CD4-positive, alpha-beta T cell treated with Interleukin-15 for 4 hours (primary cell): ENCODE measurements around the gene RD3L.
"Not testable (repeated sequence)": the region's sequence is repeated elsewhere in the genome, so short reads cannot be mapped to it uniquely, and the experiment has no call there.

Experiments used
- DNase-seq: peaks from one replicate; pipeline ENCODE4 v3.0.0-alpha.2; 2020; ENCODE audit warnings: low spot score

RD3L gene

GRCh38 chr14:103941973-103942736, at the start of gene RD3L:
RD3L (minus strand) TSS chr14:103942529; CDS start chr14:103941695, 834 bp downstream.
- no peak for DNase-seq

DNA sequence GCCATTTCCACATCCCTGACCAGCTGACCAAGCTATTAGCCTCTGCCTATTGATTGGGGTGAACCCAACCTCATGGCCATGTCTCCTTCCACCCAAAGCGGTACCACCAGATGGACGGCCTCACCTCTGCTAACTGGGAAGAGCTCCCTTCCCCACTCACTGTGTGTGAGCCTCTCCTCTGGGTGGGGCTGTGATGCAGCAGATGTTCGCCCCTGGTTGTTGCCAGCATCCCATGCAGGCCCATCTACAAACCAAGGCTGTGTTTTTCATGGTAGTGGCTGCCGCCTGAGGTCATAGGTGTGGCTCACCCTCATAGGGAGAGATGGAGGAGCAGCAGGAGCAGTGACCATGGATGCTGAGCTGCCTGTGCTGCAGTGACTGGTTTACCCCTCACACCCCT, 47.6 kb upstream of the RD3L start:
- DNase-seq: no peak

- no peak for DNase-seq
These were observed 46.7 kb upstream of the RD3L start for GRCh38 chr14:103989034-103989433.

GRCh38 chr14:103984196-103984595, 41.9 kb upstream of the RD3L start:
- no peak for DNase-seq

GRCh38 chr14:103980623-103981238, 38.4 kb upstream of the RD3L start:
- DNase-seq: not testable (repeated sequence)

GRCh38 chr14:103974575-103974974, 32.2 kb upstream of the RD3L start:
- DNase-seq: no peak

DNA sequence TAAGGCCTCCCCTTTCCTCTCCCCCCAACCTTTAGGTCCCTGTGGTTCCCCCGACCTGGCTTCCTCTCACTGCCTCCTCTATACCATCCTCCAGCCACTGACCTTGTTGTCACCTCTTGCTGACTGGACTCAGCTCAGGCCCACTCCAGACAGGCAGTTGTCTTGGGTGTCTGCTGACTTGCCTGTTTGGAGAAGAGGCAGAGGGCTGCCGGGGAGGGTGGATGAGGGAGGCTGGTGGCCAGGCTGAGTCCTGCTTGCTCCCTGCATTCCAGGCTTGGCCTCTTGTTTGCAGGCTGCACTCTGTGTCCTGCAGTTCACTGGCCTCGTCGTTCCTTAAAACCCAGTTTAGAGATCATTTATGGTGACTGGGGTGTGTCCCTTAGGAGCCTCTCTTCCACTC, 31.0 kb upstream of the RD3L start:
- no peak for DNase-seq

DNA sequence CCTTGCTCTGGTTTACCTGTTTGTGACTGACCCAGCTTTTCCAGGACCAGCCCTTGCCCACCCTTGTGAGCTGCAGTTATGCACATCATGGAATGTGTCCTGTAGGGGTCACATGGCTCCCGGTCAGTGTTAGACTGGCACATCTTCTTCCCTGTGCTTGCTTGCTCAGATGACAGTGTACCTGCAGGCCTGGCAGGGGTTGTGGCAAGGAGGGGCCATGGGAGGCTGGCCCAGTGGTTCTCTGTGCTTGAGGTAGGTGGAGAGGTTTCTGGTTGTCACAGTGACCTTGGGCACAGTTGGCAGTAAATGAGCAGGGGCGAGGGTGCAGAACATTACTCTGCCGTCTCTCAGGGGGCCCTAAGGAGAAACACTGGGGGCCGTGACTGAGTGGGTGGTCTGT, 27.6 kb upstream of the RD3L start:
- DNase-seq: no peak

GRCh38 chr14:103966631-103967030, 24.3 kb upstream of the RD3L start:
- no peak for DNase-seq

GRCh38 chr14:103961928-103962578, 19.7 kb upstream of the RD3L start:
- DNase-seq: no peak

DNA sequence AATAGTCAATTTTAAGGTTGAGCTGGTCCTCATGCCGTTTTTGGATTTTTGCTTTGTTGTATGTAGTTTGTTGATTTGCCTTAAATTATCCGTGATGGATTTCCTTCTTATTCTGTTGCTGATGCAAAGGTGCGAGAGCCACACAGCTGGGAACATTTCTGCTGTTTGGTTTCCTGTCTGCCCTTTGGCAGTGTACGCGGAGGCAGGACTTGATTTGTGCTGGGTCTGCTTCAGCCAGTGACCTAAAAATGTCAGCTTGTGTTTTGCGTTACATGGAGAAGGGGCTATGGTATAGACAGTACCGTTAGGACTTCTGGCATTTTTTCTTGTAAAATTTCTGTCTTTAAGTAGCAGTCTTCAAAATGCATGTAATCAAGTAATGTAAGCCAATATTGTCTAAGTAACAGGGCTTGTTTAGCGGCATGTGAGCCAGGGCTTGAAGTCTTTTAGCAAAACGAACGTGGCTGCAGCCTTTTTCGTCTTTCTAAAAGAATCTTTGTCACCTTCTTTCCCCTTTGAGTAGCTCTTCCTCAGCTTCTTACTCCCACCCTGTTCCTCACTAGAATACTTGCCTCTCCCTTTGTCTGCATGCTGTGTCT, 18.2 kb upstream of the RD3L start:
- DNase-seq: no peak

GRCh38 chr14:103949131-103949790, 6.9 kb upstream of the RD3L start:
- no peak for DNase-seq

GRCh38 chr14:103948442-103948841, 6.1 kb upstream of the RD3L start:
- no peak for DNase-seq

- DNase-seq: no peak
These were observed 4.6 kb upstream of the RD3L start for GRCh38 chr14:103946975-103947374.

GRCh38 chr14:103943673-103944072, 1.3 kb upstream of the RD3L start:
- no peak for DNase-seq

- no peak for DNase-seq
These were observed 867 bp downstream of the RD3L start for GRCh38 chr14:103941462-103941861.

- no peak for DNase-seq
These were observed 7.2 kb downstream of the RD3L start for GRCh38 chr14:103935102-103935501.

DNA sequence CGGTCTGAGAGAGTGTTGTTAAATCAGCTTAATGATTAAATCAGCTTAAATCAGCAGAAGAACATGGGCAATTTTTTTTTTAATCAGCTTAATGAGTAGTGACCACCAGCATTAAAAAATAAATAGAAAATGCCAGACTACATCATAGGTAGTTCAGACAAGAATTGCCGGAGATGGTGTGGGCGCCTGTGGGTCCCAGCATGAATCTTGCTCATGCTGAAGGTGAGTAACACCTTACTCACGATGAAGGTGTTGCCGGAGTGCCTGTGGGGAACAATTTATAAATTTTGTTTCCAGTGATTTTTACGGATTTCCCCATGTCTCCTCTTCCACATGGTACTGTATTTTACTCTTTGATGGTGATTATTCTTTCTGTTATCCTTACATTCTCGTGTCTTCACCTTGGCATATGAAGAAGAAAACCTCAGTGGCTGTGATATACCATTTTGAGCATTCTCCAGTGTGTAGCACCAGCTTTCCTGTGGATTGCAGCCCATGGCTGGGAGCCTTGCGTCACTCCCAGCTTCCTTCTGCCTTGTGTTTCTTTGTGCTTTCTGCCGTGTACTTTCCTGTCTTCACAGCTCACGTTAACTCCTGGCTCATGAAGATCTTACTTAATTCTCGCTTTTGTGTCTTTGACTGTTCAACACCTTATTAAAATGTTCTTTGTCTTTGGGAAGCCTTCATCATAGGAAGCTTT, 9.4 kb downstream of the RD3L start:
- DNase-seq: no peak

DNA sequence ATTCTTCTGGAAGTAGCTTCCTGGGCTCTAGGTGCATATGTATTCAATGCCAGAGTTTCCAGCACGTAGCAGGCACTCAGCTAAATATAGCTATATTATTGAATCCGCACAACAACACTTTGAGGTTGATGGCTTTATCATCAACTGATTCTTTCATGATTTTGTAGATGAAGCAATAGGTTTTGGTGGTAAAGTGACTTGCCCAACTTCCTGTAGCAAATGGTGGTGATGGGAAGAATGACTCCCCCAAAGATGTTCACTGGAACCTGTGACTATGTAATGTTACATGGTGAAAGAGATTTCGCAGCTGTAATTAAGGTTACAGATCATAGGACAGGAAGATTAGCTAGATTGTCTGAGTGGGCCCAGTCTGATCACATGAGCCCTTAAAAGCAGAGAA, 10.9 kb downstream of the RD3L start:
- no peak for DNase-seq

- DNase-seq: no peak
These were observed 12.2 kb downstream of the RD3L start for GRCh38 chr14:103930051-103930604.
